Esophagus squamous epithelium (tissue), 4 donors: ENCODE measurements around the gene DCC.

Source experiments
- POLR2A ChIP-seq, 4 donors: fragments of 450-650 bp; IDR thresholded peaks; one replicate each; pipeline ENCODE4 v1.6.1; 2017; ENCODE audit warnings: antibody characterized with exemption in 4 of 4, mild to moderate bottlenecking in 4 of 4, moderate library complexity in 3 of 4
- TF ChIP-seq, protein P1 (sequence below), 6 experiments: fragments of 450-650 bp in 4 of 6; fragments of 200-600 bp in 2 of 6; sonication (generic) in 2 of 6; IDR thresholded peaks; one replicate each; pipeline ENCODE4 v1.5.1; 2016 to 2019; ENCODE audit warnings: antibody characterized with exemption in 6 of 6, mild to moderate bottlenecking in 4 of 6, moderate library complexity in 4 of 6

DNA sequence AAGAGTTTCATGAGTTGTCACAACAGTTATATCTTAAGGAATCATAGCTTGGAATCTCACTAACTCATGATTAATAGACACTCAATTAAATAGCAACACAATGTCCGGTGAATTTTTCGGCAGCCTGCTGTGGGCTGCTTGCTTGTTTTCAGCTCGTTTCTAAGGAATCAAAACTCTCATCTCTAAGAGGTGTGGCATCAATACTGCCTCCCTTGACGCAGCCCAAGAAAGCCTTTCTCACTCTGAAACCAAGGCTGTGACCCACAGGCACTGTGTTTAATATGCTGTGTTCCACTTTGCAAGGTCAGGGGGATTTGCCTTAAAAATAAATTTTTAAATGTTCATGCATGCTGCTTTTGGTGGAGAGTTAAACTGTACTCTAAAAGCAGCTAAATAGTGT lies 5.4 kb downstream of the DCC start:
- TF ChIP-seq, protein P1, sequence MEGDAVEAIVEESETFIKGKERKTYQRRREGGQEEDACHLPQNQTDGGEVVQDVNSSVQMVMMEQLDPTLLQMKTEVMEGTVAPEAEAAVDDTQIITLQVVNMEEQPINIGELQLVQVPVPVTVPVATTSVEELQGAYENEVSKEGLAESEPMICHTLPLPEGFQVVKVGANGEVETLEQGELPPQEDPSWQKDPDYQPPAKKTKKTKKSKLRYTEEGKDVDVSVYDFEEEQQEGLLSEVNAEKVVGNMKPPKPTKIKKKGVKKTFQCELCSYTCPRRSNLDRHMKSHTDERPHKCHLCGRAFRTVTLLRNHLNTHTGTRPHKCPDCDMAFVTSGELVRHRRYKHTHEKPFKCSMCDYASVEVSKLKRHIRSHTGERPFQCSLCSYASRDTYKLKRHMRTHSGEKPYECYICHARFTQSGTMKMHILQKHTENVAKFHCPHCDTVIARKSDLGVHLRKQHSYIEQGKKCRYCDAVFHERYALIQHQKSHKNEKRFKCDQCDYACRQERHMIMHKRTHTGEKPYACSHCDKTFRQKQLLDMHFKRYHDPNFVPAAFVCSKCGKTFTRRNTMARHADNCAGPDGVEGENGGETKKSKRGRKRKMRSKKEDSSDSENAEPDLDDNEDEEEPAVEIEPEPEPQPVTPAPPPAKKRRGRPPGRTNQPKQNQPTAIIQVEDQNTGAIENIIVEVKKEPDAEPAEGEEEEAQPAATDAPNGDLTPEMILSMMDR (IDR thresholded peaks at IDR 0.05): no peak
- no peak for TF ChIP-seq POLR2A (IDR thresholded peaks at IDR 0.05)
